Loucy (cell line): ENCODE measurements around the gene ACSF3.

Experiments used
- H2AFZ ChIP-seq: fragments of 200-600 bp; sonication (generic); 2 replicates; pipeline ENCODE4 v1.6.0; 2016; ENCODE audit warnings: antibody characterized with exemption, mild to moderate bottlenecking, low read length, moderate library complexity
- H3F3A ChIP-seq: fragments of 200-600 bp; 2 replicates; pipeline ENCODE4 v1.6.0; 2016; ENCODE audit warnings: antibody characterized with exemption, low read depth, mild to moderate bottlenecking
- H3K27me3 ChIP-seq: fragments of 200-600 bp; sonication (generic); 2 replicates; pipeline ENCODE4 v1.6.1; 2014; ENCODE audit warnings: low read length, mild to moderate bottlenecking; ENCODE audit not compliant: insufficient read depth, poor library complexity, severe bottlenecking
- H3K36me3 ChIP-seq: fragments of 200-600 bp; sonication (generic); 2 replicates; pipeline ENCODE4 v1.6.1; 2016; ENCODE audit warnings: low read length; ENCODE audit not compliant: insufficient read depth
- H3K4me1 ChIP-seq: fragments of 200-600 bp; sonication (generic); 2 replicates; pipeline ENCODE4 v1.5.1; 2014; ENCODE audit warnings: low read length, mild to moderate bottlenecking; ENCODE audit not compliant: insufficient read depth, poor library complexity, severe bottlenecking
- H3K4me2 ChIP-seq: fragments of 200-600 bp; sonication (generic); 2 replicates; pipeline ENCODE4 v1.6.0; 2014; ENCODE audit warnings: antibody characterized with exemption, low read length, low read depth, mild to moderate bottlenecking; ENCODE audit not compliant: poor library complexity, severe bottlenecking
- H3K4me3 ChIP-seq: fragments of 200-600 bp; sonication (generic); 2 replicates; pipeline ENCODE4 v1.5.1; 2014; ENCODE audit warnings: low read length, mild to moderate bottlenecking, mixed read lengths; ENCODE audit not compliant: poor library complexity, severe bottlenecking
- H3K79me2 ChIP-seq: fragments of 200-600 bp; sonication (generic); 2 replicates; pipeline ENCODE4 v1.6.1; 2014; ENCODE audit warnings: low read length; ENCODE audit not compliant: insufficient read depth
- H3K9ac ChIP-seq: fragments of 200-600 bp; sonication (generic); 2 replicates; pipeline ENCODE4 v1.6.0; 2014; ENCODE audit warnings: mild to moderate bottlenecking, low read depth, low read length, moderate library complexity; ENCODE audit not compliant: poor library complexity, severe bottlenecking
- H3K9me2 ChIP-seq: fragments of 200-600 bp; sonication (generic); replicated peaks from 2 replicates; pipeline ENCODE4 v1.6.1; 2016; ENCODE audit warnings: low read depth, low read length, mixed read lengths
- H3K9me3 ChIP-seq: fragments of 200-600 bp; sonication (generic); 2 replicates; pipeline ENCODE4 v1.6.1; 2014; ENCODE audit warnings: mild to moderate bottlenecking, antibody characterized with exemption, low read length, low read depth; ENCODE audit not compliant: insufficient read depth
- H4K20me1 ChIP-seq: fragments of 200-600 bp; sonication (generic); 2 replicates; pipeline ENCODE4 v1.6.0; 2014; ENCODE audit warnings: antibody characterized with exemption, low read length, mild to moderate bottlenecking; ENCODE audit not compliant: insufficient read depth, poor library complexity, severe bottlenecking
- CTCF ChIP-seq: fragments of 200-600 bp; sonication (generic); conservative IDR thresholded peaks from 2 replicates; pipeline ENCODE4 v1.5.1; 2014; ENCODE audit warnings: mild to moderate bottlenecking, antibody characterized with exemption, low read length
- EZH2phosphoT487 ChIP-seq: fragments of 200-600 bp; IDR thresholded peaks from 2 replicates; pipeline ENCODE4 v1.6.1; 2018; ENCODE audit warnings: antibody characterized with exemption, mild to moderate bottlenecking, moderate library complexity, borderline replicate concordance

ACSF3 gene

GRCh38 chr16:89140981-89141883 lies 47.6 kb downstream of the ACSF3 start:
- Histone ChIP-seq H3K79me2 (no peaks in the 10 kb centered on the region), H3K9me2 (no peaks in the 10 kb centered on the region), H3K4me3 (no peak overlapping the region), H3K36me3 (no peaks in the 10 kb centered on the region), H3K4me1 (no peaks in the 10 kb centered on the region), H3K27me3 (no peaks in the 10 kb centered on the region), H4K20me1 (no peaks in the 10 kb centered on the region), H3K4me2 (no peak overlapping the region), H3K9me3 (no peaks in the 10 kb centered on the region), H3K9ac (no peak overlapping the region), H2AFZ (no peak overlapping the region), H3F3A (no peaks in the 10 kb centered on the region)
- TF ChIP-seq CTCF (no peak), EZH2phosphoT487 (no peak)

GRCh38 chr16:89141884-89142267 lies 48.2 kb downstream of the ACSF3 start:
- no peak for TF ChIP-seq EZH2phosphoT487
- TF ChIP-seq CTCF = no peak
- Histone ChIP-seq H3K9me3 (no peaks in the 10 kb centered on the region), H3K4me1 (no peaks in the 10 kb centered on the region), H3F3A (no peaks in the 10 kb centered on the region), H3K27me3 (no peaks in the 10 kb centered on the region), H3K79me2 (no peaks in the 10 kb centered on the region), H4K20me1 (no peaks in the 10 kb centered on the region), H3K36me3 (no peaks in the 10 kb centered on the region), H3K9ac (no peak overlapping the region), H3K4me3 (no peak overlapping the region), H3K9me2 (no peaks in the 10 kb centered on the region), H2AFZ (no peak overlapping the region), H3K4me2 (no peak overlapping the region)

GRCh38 chr16:89142474-89143195 lies 49.0 kb downstream of the ACSF3 start:
- Histone ChIP-seq H3K27me3 (no peaks in the 10 kb centered on the region), H3F3A (no peaks in the 10 kb centered on the region), H3K4me1 (no peaks in the 10 kb centered on the region), H3K4me2 (no peak overlapping the region), H3K9ac (no peak overlapping the region), H2AFZ (no peak overlapping the region), H3K9me3 (no peaks in the 10 kb centered on the region), H4K20me1 (no peaks in the 10 kb centered on the region), H3K36me3 (no peaks in the 10 kb centered on the region), H3K9me2 (no peaks in the 10 kb centered on the region), H3K79me2 (no peaks in the 10 kb centered on the region), H3K4me3 (no peak overlapping the region)
- TF ChIP-seq EZH2phosphoT487 (no peak), CTCF (no peak)
